Upper lobe of left lung (tissue), 6 donors: ENCODE measurements around the gene ANXA6. TPM values are rescaled to one million over a fixed set of nuclear protein-coding genes. Genes with fewer than 3 reads are reported as not detected.

Experiments
- ATAC-seq, 2 donors: fragments of 200-7000 bp; cut with Tn5 transposase; one replicate each; pipeline ENCODE4 v1.9.1; 2022; ENCODE audit warnings: mild to moderate bottlenecking in 2 of 2, moderate library complexity in 2 of 2; ENCODE audit not compliant: low FRiP score in 2 of 2
- DNase-seq, 2 donors: peaks; one replicate each; pipeline ENCODE4 v3.0.0-alpha.2; 2019 to 2020
- H3K27ac ChIP-seq, 4 donors: fragments of 200-600 bp; sonication (generic); one replicate each; pipeline ENCODE4 v1.5.1; 2016 to 2019
- H3K27me3 ChIP-seq, 4 donors: fragments of 200-600 bp; sonication (generic); one replicate each; pipeline ENCODE4 v1.5.1; 2017 to 2019
- H3K36me3 ChIP-seq, 4 donors: fragments of 200-600 bp; sonication (generic); one replicate each; pipeline ENCODE4 v1.5.1; 2016 to 2019
- H3K4me1 ChIP-seq, 4 donors: fragments of 200-600 bp; sonication (generic); one replicate each; pipeline ENCODE4 v1.5.1; 2018 to 2019
- H3K4me3 ChIP-seq, 4 donors: fragments of 200-600 bp; sonication (generic); one replicate each; pipeline ENCODE4 v1.5.1; 2017 to 2019; ENCODE audit warnings: mild to moderate bottlenecking in 2 of 4, moderate library complexity in 1 of 4
- H3K9me3 ChIP-seq, 4 donors: fragments of 200-600 bp; sonication (generic); one replicate each; pipeline ENCODE4 v1.5.1; 2018 to 2019
- EP300 ChIP-seq, 4 donors: sonication (generic); formaldehyde crosslinking; IDR thresholded peaks; one replicate each; pipeline ENCODE4 v1.5.1; 2017; ENCODE audit warnings: antibody characterized with exemption in 4 of 4, control low read depth in 2 of 4
- POLR2A ChIP-seq, 4 donors: fragments of 450-650 bp; IDR thresholded peaks; one replicate each; pipeline ENCODE4 v1.5.1; 2016 to 2017; ENCODE audit warnings: antibody characterized with exemption in 4 of 4, mild to moderate bottlenecking in 2 of 4
- POLR2AphosphoS5 ChIP-seq, 2 donors: sonication (generic); formaldehyde crosslinking; IDR thresholded peaks; one replicate each; pipeline ENCODE4 v1.5.1; 2017; ENCODE audit warnings: antibody characterized with exemption in 2 of 2
- WGBS, 2 donors: methylation state at CpG; one replicate each; pipeline ENCODE4 v1.1.5; 2017 to 2018; 5-methylcytosine and 5-hydroxymethylcytosine counted together
- total RNA-seq, 6 donors: library from RNA; depleted of rRNA in 4 of 6; stranded (reverse); fragments of >200 nt in 4 of 6; gene quantifications; one replicate each; pipeline versions ENCODE4 v1.1.0 to v1.2.1, GENCODE V29; 2016 to 2021
- TF ChIP-seq, protein P1 (sequence below), 6 experiments: fragments of 450-650 bp in 4 of 6; fragments of 200-600 bp in 2 of 6; sonication (generic) in 2 of 6; IDR thresholded peaks; one replicate each; pipeline ENCODE4 v1.5.1; 2016 to 2019; ENCODE audit warnings: antibody characterized with exemption in 6 of 6
- donor health status: DM: no; HTN: no; CAD: no; lungs with moderate emphysema.
- donor health status: DM: no; HTN: yes; CAD: no; lungs with severe emphysema.

ANXA6 gene
- total RNA-seq, 6 donors from 2014 or later, result 68.5 to 176 (median 84.5) TPM

DNA sequence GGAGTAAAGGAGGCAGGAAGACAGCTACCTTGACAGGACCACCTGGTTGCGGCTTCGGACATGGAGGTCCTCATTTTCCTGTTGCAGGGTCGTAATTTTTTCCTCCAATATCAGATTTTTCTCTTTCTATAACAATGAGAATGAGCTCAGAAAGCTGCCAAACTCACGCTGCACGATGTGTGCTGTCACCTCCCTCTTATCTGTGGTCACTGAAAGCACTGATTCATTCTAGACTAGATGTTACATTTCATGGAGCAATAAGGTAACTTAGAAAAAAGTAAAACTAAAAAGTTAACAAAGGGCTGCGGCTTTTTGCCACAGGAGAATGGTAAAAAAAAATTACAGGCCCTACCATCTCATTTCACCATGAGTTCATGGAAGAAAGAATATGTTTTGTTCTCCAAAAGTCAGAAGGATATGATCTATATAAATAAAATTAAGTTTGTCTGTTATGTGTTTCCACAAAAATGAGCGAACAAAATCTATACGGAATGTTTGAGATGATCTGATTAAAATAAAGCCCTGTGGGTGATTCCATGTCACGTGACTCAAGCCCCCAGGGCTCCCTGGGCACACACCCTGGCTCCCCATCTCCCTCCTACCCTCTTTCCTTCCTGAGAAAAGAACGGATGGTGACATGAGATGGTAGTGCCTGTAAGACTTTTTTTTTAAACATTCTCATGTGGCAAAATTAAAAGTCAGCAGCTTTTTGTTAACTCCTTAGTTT lies 26.9 kb upstream of the ANXA6 start:
- H3K27ac ChIP-seq, result peak overlapping the region in 2 of 4 donors; percentile 51 to 58
- no peaks in the 10 kb centered on the region for H3K9me3 ChIP-seq
- peaks cover 0 to 11% (median 5%) of the 10 kb centered on the region in 4 donors for H3K4me1 ChIP-seq
- H3K27me3 ChIP-seq, result no peaks in the 10 kb centered on the region
- no peak overlapping the region for H3K4me3 ChIP-seq
- 76 to 78% methylated on average over 10 of the region's 10 CpGs for WGBS, 2 donors
- DNase-seq (peak in 1 of 2 donors; percentile 6), ATAC-seq (no peak)
- TF ChIP-seq POLR2A (IDR thresholded peaks at IDR 0.05) (no peak), POLR2AphosphoS5 (IDR thresholded peaks at IDR 0.05) (no peak), EP300 (IDR thresholded peaks at IDR 0.05) (no peak)
- TF ChIP-seq, protein P1, sequence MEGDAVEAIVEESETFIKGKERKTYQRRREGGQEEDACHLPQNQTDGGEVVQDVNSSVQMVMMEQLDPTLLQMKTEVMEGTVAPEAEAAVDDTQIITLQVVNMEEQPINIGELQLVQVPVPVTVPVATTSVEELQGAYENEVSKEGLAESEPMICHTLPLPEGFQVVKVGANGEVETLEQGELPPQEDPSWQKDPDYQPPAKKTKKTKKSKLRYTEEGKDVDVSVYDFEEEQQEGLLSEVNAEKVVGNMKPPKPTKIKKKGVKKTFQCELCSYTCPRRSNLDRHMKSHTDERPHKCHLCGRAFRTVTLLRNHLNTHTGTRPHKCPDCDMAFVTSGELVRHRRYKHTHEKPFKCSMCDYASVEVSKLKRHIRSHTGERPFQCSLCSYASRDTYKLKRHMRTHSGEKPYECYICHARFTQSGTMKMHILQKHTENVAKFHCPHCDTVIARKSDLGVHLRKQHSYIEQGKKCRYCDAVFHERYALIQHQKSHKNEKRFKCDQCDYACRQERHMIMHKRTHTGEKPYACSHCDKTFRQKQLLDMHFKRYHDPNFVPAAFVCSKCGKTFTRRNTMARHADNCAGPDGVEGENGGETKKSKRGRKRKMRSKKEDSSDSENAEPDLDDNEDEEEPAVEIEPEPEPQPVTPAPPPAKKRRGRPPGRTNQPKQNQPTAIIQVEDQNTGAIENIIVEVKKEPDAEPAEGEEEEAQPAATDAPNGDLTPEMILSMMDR (IDR thresholded peaks at IDR 0.05), result no peak
- H3K36me3 ChIP-seq, result peaks cover 14 to 78% (median 44%) of the 10 kb centered on the region in 4 donors

GRCh38 chr5:151183456-151184245 lies 26.1 kb upstream of the ANXA6 start:
- H3K4me3 ChIP-seq, result no peak overlapping the region
- peak overlapping the region in 2 of 4 donors; percentile 51 to 58 for H3K27ac ChIP-seq
- peaks cover 0 to 11% (median 5%) of the 10 kb centered on the region in 4 donors for H3K4me1 ChIP-seq
- 70 to 91% methylated on average over 2 to 7 of the region's 7 CpGs for WGBS, 2 donors
- H3K27me3 ChIP-seq, result no peaks in the 10 kb centered on the region
- ATAC-seq (no peak), DNase-seq (peak; percentile 16 to 31)
- H3K36me3 ChIP-seq, result peaks cover 14 to 76% (median 47%) of the 10 kb centered on the region in 4 donors
- no peaks in the 10 kb centered on the region for H3K9me3 ChIP-seq
- TF ChIP-seq, protein P1 (IDR thresholded peaks at IDR 0.05), result no peak
- no peak for TF ChIP-seq EP300 (IDR thresholded peaks at IDR 0.05)

DNA sequence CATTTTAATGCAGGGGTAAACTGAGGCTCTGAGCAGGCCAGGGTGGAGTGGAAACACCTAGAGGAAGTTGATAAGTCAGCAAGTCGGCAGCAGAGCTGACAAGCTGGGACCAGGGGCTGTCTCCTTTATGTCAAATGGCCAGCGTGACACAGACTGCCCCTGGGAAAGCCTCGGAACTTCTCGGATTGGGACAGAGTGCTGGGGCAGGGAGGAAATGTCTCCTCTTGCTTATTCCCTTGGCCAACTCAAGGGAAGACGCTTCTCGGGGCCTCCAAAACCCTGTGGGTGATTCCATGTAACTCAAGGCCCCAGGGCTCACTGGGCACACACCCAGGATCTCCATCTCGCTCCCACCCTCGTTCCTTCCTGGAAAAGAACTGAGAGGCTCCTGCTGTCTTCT lies 25.4 kb upstream of the ANXA6 start:
- Histone ChIP-seq H3K9me3 (no peaks in the 10 kb centered on the region), H3K27me3 (no peaks in the 10 kb centered on the region), H3K27ac (no peak overlapping the region), H3K36me3 (peaks cover 14 to 73% (median 49%) of the 10 kb centered on the region in 4 donors), H3K4me1 (peaks cover 0 to 11% (median 5%) of the 10 kb centered on the region in 4 donors), H3K4me3 (no peak overlapping the region)
- WGBS, 2 donors, result 77 to 88% methylated on average over 3 to 8 of the region's 8 CpGs
- DNase-seq (no peak), ATAC-seq (no peak)
- TF ChIP-seq POLR2AphosphoS5 (IDR thresholded peaks at IDR 0.05) (no peak), POLR2A (IDR thresholded peaks at IDR 0.05) (no peak), EP300 (IDR thresholded peaks at IDR 0.05) (no peak)
- TF ChIP-seq, protein P1 (IDR thresholded peaks at IDR 0.05), result no peak

DNA sequence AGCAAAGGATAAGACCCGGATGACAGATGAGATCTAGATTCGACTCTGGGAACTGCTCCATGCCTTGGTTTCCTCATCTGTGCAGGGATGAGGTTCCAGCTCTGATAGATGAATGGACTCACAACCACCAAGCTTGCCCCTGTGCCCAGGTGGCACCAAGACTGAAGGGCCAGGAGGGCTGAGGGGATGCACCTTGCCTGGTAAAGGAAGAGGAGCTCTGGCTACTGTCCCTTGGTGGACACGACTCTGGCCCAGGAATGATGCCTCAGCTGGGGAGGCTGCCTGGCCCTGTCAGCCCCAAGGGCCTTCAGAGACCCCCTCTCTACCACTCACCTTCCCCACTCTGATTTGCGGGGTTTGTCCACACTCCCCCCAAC lies 24.9 kb upstream of the ANXA6 start:
- Histone ChIP-seq H3K4me3 (no peak overlapping the region), H3K27me3 (no peaks in the 10 kb centered on the region), H3K4me1 (peaks cover 0 to 11% (median 5%) of the 10 kb centered on the region in 4 donors), H3K36me3 (peaks cover 14 to 69% (median 48%) of the 10 kb centered on the region in 4 donors), H3K27ac (peak overlapping the region in 1 of 4 donors; percentile 5), H3K9me3 (no peaks in the 10 kb centered on the region)
- ATAC-seq, result no peak
- 87 to 90% methylated on average over 4 of the region's 4 CpGs for WGBS, 2 donors
- TF ChIP-seq EP300 (IDR thresholded peaks at IDR 0.05) (no peak), POLR2A (IDR thresholded peaks at IDR 0.05) (no peak), POLR2AphosphoS5 (IDR thresholded peaks at IDR 0.05) (no peak)
- TF ChIP-seq, protein P1 (IDR thresholded peaks at IDR 0.05), result no peak
- peak in 1 of 2 donors; percentile 7 for DNase-seq
